WTC11 (cell line): ENCODE results near the gene KRT33A. TPM values are rescaled to one million over a fixed set of nuclear protein-coding genes. Genes with fewer than 3 reads are reported as not detected.

Experiments used
- ATAC-seq: fragments of 200-7000 bp; cut with Tn5 transposase; 2 replicates; pipeline ENCODE4 v1.10.0; 2021; ENCODE audit warnings: mild to moderate bottlenecking, moderate library complexity
- CTCF ChIA-PET: fragments of 300-600 bp; sonication (Branson Sonifier 250); formaldehyde crosslinking; loops from one replicate; lab custom pipeline; 2021; ENCODE audit warnings: antibody characterized with exemption; lab: Charles Lee
- POLR2A ChIA-PET: fragments of 350-600 bp; sonication (Branson Sonifier 250); formaldehyde crosslinking; loops from one replicate; lab custom pipeline; 2021; ENCODE audit warnings: antibody characterized with exemption; lab: Charles Lee
- DNase-seq: peaks from one replicate; pipeline ENCODE4 v3.0.0; 2021; ENCODE audit warnings: low spot score
- H3K27ac Mint-ChIP-seq: 2 replicates; pipeline ENCODE4 v1.8.0; 2021; ENCODE audit warnings: mixed read lengths
- H3K27me3 Mint-ChIP-seq: 2 replicates; pipeline ENCODE4 v1.8.0; 2021; ENCODE audit warnings: low read depth, mild to moderate bottlenecking, moderate library complexity, mixed read lengths
- H3K36me3 Mint-ChIP-seq: 2 replicates; pipeline ENCODE4 v1.8.0; 2021; ENCODE audit warnings: mixed read lengths
- H3K4me1 Mint-ChIP-seq: 2 replicates; pipeline ENCODE4 v1.8.0; 2022; ENCODE audit warnings: mixed read lengths
- H3K4me3 Mint-ChIP-seq: 2 replicates; pipeline ENCODE4 v1.8.0; 2021; ENCODE audit warnings: mild to moderate bottlenecking, moderate library complexity, mixed read lengths
- H3K9me3 Mint-ChIP-seq: 2 replicates; pipeline ENCODE4 v1.8.0; 2021; ENCODE audit warnings: mixed read lengths
- ATF1 ChIP-seq: sonication (generic); formaldehyde crosslinking; IDR thresholded peaks from 2 replicates; pipeline ENCODE4 v1.8.1; 2023; ENCODE audit warnings: mild to moderate bottlenecking, moderate library complexity, missing genetic modification reagents
- ELF4 ChIP-seq: sonication (generic); formaldehyde crosslinking; IDR thresholded peaks from 2 replicates; pipeline ENCODE4 v1.8.1; 2022; ENCODE audit warnings: low read depth, mild to moderate bottlenecking, moderate library complexity, missing genetic modification reagents
- EMX1 ChIP-seq: fragments of 250-450 bp; sonication (Bioruptor Pico); IDR thresholded peaks from 2 replicates; pipeline ENCODE4 v1.8.0; 2021; ENCODE audit warnings: mild to moderate bottlenecking
- FOXK1 ChIP-seq: sonication (generic); formaldehyde crosslinking; IDR thresholded peaks from 2 replicates; pipeline ENCODE4 v1.8.0; 2022; ENCODE audit warnings: mild to moderate bottlenecking, moderate library complexity, missing genetic modification reagents
- FOXP1 ChIP-seq: sonication (generic); formaldehyde crosslinking; IDR thresholded peaks from 2 replicates; pipeline ENCODE4 v1.8.0; 2022; ENCODE audit warnings: missing genetic modification reagents, mild to moderate bottlenecking, moderate library complexity, borderline replicate concordance
- GTF2I ChIP-seq: fragments of 250-450 bp; sonication (Bioruptor Pico); conservative IDR thresholded peaks from 2 replicates; pipeline ENCODE4 v1.4.0; 2021; ENCODE audit warnings: mild to moderate bottlenecking
- IRF2 ChIP-seq: sonication (generic); formaldehyde crosslinking; IDR thresholded peaks from 2 replicates; pipeline ENCODE4 v1.8.0; 2022; ENCODE audit warnings: low read depth, missing genetic modification reagents, borderline replicate concordance
- JAZF1 ChIP-seq: fragments of 250-450 bp; sonication (Bioruptor Pico); IDR thresholded peaks from 2 replicates; pipeline ENCODE4 v1.9.0; 2021; ENCODE audit warnings: moderate library complexity, mild to moderate bottlenecking, inconsistent platforms
- MXD4 ChIP-seq: fragments of 250-450 bp; sonication (Bioruptor Pico); IDR thresholded peaks from 2 replicates; pipeline ENCODE4 v1.8.0; 2021; ENCODE audit warnings: mild to moderate bottlenecking, moderate library complexity, borderline replicate concordance
- MYBL2 ChIP-seq: sonication (generic); formaldehyde crosslinking; IDR thresholded peaks from 2 replicates; pipeline ENCODE4 v1.8.1; 2023; ENCODE audit warnings: mild to moderate bottlenecking, moderate library complexity, missing genetic modification reagents
- NR1H2 ChIP-seq: sonication (generic); formaldehyde crosslinking; IDR thresholded peaks from 2 replicates; pipeline ENCODE4 v1.9.0; 2021; ENCODE audit warnings: mild to moderate bottlenecking, moderate library complexity, missing genetic modification reagents
- OVOL2 ChIP-seq: fragments of 250-450 bp; sonication (Bioruptor Pico); IDR thresholded peaks from 2 replicates; pipeline ENCODE4 v1.9.0; 2021; ENCODE audit warnings: mild to moderate bottlenecking, borderline replicate concordance
- TCF7 ChIP-seq: sonication (generic); formaldehyde crosslinking; IDR thresholded peaks from 2 replicates; pipeline ENCODE4 v1.8.0; 2022; ENCODE audit warnings: mild to moderate bottlenecking, low read depth, missing genetic modification reagents, moderate library complexity
- ZNF232 ChIP-seq: sonication (generic); formaldehyde crosslinking; IDR thresholded peaks from 2 replicates; pipeline ENCODE4 v1.8.0; 2022; ENCODE audit warnings: mild to moderate bottlenecking, missing genetic modification reagents
- total RNA-seq: library from RNA; stranded (reverse); gene quantifications from 3 replicates; pipeline ENCODE4 v1.2.3, GENCODE V29; 2021
- TF ChIP-seq, protein P1 (sequence below): sonication (generic); formaldehyde crosslinking; IDR thresholded peaks from 2 replicates; pipeline ENCODE4 v1.8.1; 2023; ENCODE audit warnings: mild to moderate bottlenecking, missing genetic modification reagents
- TF ChIP-seq, protein P2 (sequence below): sonication (generic); formaldehyde crosslinking; IDR thresholded peaks from 2 replicates; pipeline ENCODE4 v1.8.0; 2023; ENCODE audit warnings: missing genetic modification reagents
- TF ChIP-seq, protein P3 (sequence below): sonication (generic); formaldehyde crosslinking; IDR thresholded peaks from 2 replicates; pipeline ENCODE4 v1.8.0; 2022; ENCODE audit warnings: missing genetic modification reagents
- TF ChIP-seq, protein P4 (sequence below): fragments of 250-450 bp; sonication (Bioruptor Pico); IDR thresholded peaks from 2 replicates; pipeline ENCODE4 v1.9.0; 2021; ENCODE audit warnings: moderate library complexity, mild to moderate bottlenecking, inconsistent platforms, borderline replicate concordance
- TF ChIP-seq, protein P5 (sequence below): sonication (generic); formaldehyde crosslinking; IDR thresholded peaks from 2 replicates; pipeline ENCODE4 v1.8.1; 2023; ENCODE audit warnings: mild to moderate bottlenecking, missing genetic modification reagents, borderline replicate concordance

KRT33A gene
- total RNA-seq, 1 experiment from 2014 or later, result not detected

DNA sequence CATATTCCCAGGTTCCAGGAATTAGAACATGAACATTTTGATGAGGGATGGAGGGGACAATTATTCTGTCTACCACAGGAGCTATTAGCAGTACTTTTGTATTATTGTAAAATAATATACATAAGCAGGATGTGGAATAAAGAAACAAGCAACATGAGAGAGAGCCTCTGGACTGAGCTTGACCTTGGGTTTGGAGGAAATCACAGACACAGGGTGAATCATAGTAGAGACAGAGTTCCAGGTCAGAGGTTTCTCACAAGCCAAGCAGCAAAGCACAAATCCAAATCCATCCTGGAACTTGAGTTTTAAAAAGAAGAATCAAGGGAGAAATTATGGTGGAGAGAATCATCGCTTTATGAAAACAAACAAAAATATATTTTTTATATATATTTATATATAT, 41.6 kb upstream of the KRT33A start:
- ChIA-PET CTCF (interaction anchor here (2.6 kb wide), 1 partner anchor 157 kb away, joined by 11 read pairs; no protein-coding TSS in a partner anchor), POLR2A (no interaction called here)
- H3K27ac Mint-ChIP-seq, result no peak overlapping the region
- H3K36me3 Mint-ChIP-seq, result peaks cover 2% of the 10 kb centered on the region
- no peaks in the 10 kb centered on the region for H3K4me1 Mint-ChIP-seq
- H3K27me3 Mint-ChIP-seq, result no peaks in the 10 kb centered on the region
- no peak for ATAC-seq
- H3K9me3 Mint-ChIP-seq, result peaks cover 2% of the 10 kb centered on the region
- TF ChIP-seq MXD4 (CRISPR knock-in tag), result no peak
- TF ChIP-seq, protein P1, sequence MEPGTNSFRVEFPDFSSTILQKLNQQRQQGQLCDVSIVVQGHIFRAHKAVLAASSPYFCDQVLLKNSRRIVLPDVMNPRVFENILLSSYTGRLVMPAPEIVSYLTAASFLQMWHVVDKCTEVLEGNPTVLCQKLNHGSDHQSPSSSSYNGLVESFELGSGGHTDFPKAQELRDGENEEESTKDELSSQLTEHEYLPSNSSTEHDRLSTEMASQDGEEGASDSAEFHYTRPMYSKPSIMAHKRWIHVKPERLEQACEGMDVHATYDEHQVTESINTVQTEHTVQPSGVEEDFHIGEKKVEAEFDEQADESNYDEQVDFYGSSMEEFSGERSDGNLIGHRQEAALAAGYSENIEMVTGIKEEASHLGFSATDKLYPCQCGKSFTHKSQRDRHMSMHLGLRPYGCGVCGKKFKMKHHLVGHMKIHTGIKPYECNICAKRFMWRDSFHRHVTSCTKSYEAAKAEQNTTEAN (CRISPR knock-in tag), result no peak
- TF ChIP-seq JAZF1 (CRISPR knock-in tag), result no peak
- TF ChIP-seq, protein P2, sequence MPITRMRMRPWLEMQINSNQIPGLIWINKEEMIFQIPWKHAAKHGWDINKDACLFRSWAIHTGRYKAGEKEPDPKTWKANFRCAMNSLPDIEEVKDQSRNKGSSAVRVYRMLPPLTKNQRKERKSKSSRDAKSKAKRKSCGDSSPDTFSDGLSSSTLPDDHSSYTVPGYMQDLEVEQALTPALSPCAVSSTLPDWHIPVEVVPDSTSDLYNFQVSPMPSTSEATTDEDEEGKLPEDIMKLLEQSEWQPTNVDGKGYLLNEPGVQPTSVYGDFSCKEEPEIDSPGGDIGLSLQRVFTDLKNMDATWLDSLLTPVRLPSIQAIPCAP (CRISPR knock-in tag), result no peak
- TF ChIP-seq TCF7 (CRISPR knock-in tag), result no peak
- no peak for TF ChIP-seq IRF2 (CRISPR knock-in tag)
- TF ChIP-seq GTF2I (CRISPR knock-in tag), result no peak
- TF ChIP-seq, protein P3, sequence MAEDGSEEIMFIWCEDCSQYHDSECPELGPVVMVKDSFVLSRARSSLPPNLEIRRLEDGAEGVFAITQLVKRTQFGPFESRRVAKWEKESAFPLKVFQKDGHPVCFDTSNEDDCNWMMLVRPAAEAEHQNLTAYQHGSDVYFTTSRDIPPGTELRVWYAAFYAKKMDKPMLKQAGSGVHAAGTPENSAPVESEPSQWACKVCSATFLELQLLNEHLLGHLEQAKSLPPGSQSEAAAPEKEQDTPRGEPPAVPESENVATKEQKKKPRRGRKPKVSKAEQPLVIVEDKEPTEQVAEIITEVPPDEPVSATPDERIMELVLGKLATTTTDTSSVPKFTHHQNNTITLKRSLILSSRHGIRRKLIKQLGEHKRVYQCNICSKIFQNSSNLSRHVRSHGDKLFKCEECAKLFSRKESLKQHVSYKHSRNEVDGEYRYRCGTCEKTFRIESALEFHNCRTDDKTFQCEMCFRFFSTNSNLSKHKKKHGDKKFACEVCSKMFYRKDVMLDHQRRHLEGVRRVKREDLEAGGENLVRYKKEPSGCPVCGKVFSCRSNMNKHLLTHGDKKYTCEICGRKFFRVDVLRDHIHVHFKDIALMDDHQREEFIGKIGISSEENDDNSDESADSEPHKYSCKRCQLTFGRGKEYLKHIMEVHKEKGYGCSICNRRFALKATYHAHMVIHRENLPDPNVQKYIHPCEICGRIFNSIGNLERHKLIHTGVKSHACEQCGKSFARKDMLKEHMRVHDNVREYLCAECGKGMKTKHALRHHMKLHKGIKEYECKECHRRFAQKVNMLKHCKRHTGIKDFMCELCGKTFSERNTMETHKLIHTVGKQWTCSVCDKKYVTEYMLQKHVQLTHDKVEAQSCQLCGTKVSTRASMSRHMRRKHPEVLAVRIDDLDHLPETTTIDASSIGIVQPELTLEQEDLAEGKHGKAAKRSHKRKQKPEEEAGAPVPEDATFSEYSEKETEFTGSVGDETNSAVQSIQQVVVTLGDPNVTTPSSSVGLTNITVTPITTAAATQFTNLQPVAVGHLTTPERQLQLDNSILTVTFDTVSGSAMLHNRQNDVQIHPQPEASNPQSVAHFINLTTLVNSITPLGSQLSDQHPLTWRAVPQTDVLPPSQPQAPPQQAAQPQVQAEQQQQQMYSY (CRISPR knock-in tag), result no peak
- TF ChIP-seq, protein P4, sequence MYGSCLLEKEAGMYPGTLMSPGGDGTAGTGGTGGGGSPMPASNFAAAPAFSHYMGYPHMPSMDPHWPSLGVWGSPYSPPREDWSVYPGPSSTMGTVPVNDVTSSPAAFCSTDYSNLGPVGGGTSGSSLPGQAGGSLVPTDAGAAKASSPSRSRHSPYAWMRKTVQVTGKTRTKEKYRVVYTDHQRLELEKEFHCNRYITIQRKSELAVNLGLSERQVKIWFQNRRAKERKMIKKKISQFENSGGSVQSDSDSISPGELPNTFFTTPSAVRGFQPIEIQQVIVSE, result no peak
- TF ChIP-seq ATF1, result no peak
- no peak for TF ChIP-seq OVOL2 (CRISPR knock-in tag)
- no peak for TF ChIP-seq EMX1
- no peak for TF ChIP-seq MYBL2 (CRISPR knock-in tag)
- no peak for TF ChIP-seq NR1H2
- no peak for TF ChIP-seq FOXP1 (CRISPR knock-in tag)
- no peak for TF ChIP-seq ELF4
- TF ChIP-seq ZNF232 (CRISPR knock-in tag), result no peak
- TF ChIP-seq, protein P5, sequence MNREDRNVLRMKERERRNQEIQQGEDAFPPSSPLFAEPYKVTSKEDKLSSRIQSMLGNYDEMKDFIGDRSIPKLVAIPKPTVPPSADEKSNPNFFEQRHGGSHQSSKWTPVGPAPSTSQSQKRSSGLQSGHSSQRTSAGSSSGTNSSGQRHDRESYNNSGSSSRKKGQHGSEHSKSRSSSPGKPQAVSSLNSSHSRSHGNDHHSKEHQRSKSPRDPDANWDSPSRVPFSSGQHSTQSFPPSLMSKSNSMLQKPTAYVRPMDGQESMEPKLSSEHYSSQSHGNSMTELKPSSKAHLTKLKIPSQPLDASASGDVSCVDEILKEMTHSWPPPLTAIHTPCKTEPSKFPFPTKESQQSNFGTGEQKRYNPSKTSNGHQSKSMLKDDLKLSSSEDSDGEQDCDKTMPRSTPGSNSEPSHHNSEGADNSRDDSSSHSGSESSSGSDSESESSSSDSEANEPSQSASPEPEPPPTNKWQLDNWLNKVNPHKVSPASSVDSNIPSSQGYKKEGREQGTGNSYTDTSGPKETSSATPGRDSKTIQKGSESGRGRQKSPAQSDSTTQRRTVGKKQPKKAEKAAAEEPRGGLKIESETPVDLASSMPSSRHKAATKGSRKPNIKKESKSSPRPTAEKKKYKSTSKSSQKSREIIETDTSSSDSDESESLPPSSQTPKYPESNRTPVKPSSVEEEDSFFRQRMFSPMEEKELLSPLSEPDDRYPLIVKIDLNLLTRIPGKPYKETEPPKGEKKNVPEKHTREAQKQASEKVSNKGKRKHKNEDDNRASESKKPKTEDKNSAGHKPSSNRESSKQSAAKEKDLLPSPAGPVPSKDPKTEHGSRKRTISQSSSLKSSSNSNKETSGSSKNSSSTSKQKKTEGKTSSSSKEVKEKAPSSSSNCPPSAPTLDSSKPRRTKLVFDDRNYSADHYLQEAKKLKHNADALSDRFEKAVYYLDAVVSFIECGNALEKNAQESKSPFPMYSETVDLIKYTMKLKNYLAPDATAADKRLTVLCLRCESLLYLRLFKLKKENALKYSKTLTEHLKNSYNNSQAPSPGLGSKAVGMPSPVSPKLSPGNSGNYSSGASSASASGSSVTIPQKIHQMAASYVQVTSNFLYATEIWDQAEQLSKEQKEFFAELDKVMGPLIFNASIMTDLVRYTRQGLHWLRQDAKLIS, result no peak
- no peak for TF ChIP-seq FOXK1 (CRISPR knock-in tag)
- TF ChIP-seq, all 79 proteins: peak for 0
- DNase-seq, result no peak
- H3K4me3 Mint-ChIP-seq, result no peak overlapping the region
